Suppressor macrophage treated with lipopolysaccharide for 4 hours (primary cell): ENCODE data around the gene ARG2.

Experiments
- DNase-seq: peaks from one replicate; pipeline ENCODE4 v3.0.0-alpha.2; 2020

ARG2 gene

DNA sequence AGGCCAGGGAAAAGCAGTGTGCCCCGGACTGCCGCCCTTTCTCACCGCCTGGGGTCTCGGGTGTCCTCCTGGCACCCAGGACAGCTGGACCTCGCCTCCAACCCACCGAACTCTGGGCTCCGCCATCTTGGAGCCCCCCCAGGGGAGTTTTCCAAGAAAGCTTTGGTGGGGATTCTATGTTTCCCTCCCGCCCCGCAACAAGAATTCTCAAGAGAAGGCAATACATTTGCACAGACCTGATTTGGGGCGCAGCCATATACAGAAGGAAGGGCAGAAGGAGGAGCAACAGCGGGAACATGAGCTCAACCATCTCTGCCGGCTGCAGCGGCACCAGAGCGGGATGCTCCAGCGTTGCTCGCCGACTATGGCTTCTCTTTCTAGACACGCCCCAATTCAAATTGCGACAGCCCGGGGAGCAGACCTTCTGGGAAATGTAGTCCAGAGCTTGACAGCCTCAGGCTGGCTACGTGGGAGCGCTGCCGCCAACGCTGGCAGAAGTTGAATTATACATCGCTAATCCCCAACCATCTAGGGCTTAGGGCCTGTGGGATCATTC lies 75.8 kb downstream of the ARG2 start, which contains the start of gene RDH11:
Gene RDH11 (minus strand): TSS at position 371 of the 556 bp plus-strand sequence. CDS start 61 bp downstream, at position 310.
- DNase-seq: peak; percentile 92

- no peak for DNase-seq
Observed at GRCh38 chr14:67697006-67697405, 77.3 kb downstream of the ARG2 start.

DNA sequence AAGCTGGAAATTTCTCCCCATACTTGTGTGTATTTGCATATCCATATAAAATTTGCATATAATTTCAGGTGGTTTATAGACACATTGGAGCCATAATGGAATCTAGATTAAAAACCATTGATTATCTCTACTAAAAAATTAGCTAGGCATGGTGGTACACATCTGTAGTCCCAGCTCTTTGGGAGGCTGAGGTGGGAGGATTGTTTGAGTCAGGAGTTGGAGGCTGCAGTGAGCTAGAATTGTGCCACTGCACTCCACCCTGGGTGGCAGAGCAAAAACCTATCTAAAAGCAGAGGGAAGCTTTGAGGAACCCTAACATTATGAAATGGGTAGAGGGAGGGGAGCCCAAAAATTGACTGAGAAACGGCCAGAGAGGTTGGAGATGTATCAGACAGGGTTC lies 78.5 kb downstream of the ARG2 start:
- DNase-seq: no peak
